H1 (cell line): ENCODE data around the gene WNT9A. TPM values are rescaled to one million over a fixed set of nuclear protein-coding genes. Genes with fewer than 3 reads are reported as not detected.

Source experiments
- CTCF ChIA-PET: fragments of 300-600 bp; sonication (Branson Sonifier 250); formaldehyde crosslinking; loops from one replicate; lab custom pipeline; 2021; ENCODE audit not compliant: partially characterized antibody; lab: Charles Lee
- POLR2A ChIA-PET: fragments of 300-600 bp; sonication (Branson Sonifier 250); formaldehyde crosslinking; loops from one replicate; lab custom pipeline; 2021; ENCODE audit warnings: inconsistent platforms; ENCODE audit not compliant: partially characterized antibody; lab: Charles Lee
- DNase-seq, 2 experiments: peaks; one replicate each; pipeline versions ENCODE4 v3.0.0 to v3.0.0-alpha.2; 2010 to 2022; ENCODE audit warnings: low spot score in 2 of 2, low read depth in 1 of 2, mixed read lengths in 1 of 2
- FAIRE-seq: peaks from 2 replicates; lab custom pipeline; 2011; peaks lifted over from hg19 to GRCh38; lab: Jason Lieb, UNC
- H2AFZ ChIP-seq: 2 replicates; pipeline ENCODE4 v1.8.1; 2012; ENCODE audit warnings: low read length, inconsistent platforms
- H2AK5ac ChIP-seq: 2 replicates; pipeline ENCODE4 v1.6.1; 2013; ENCODE audit warnings: low read depth, low read length
- H2BK120ac ChIP-seq: replicated peaks from 2 replicates; pipeline ENCODE3; 2013; ENCODE audit warnings: low read depth, low read length, inconsistent platforms
- H2BK12ac ChIP-seq: 2 replicates; pipeline ENCODE4 v1.6.1; 2013; ENCODE audit warnings: low read depth, low read length
- H2BK15ac ChIP-seq: 2 replicates; pipeline ENCODE4 v1.6.1; 2013; ENCODE audit warnings: low read length
- H2BK20ac ChIP-seq: 2 replicates; pipeline ENCODE4 v1.6.1; 2013; ENCODE audit warnings: low read length
- H2BK5ac ChIP-seq: 2 replicates; pipeline ENCODE4 v1.6.1; 2013; ENCODE audit warnings: low read depth, low read length
- H3K14ac ChIP-seq: 2 replicates; pipeline ENCODE4 v1.6.1; 2013; ENCODE audit warnings: inconsistent platforms; ENCODE audit not compliant: insufficient read length
- H3K18ac ChIP-seq: 2 replicates; pipeline ENCODE4 v1.6.1; 2013; ENCODE audit warnings: low read length; ENCODE audit errors: extremely low read depth
- H3K23ac ChIP-seq: 2 replicates; pipeline ENCODE4 v1.6.1; 2013; ENCODE audit warnings: inconsistent platforms; ENCODE audit not compliant: insufficient read length
- H3K23me2 ChIP-seq: 2 replicates; pipeline ENCODE4 v1.6.1; 2013; ENCODE audit warnings: low read depth, low read length
- H3K27ac ChIP-seq: 2 replicates; pipeline ENCODE4 v1.6.1; 2011; ENCODE audit warnings: low read depth, low read length, inconsistent platforms
- H3K27me3 ChIP-seq, 4 experiments: replicated peaks in 1 of 4; 1 replicate in 1 of 4; 2 replicates in 3 of 4; pipeline versions ENCODE4 v1.6.1 to v1.8.1; 2011 to 2013; ENCODE audit warnings: low read length in 3 of 4, mild to moderate bottlenecking in 3 of 4, inconsistent platforms in 2 of 4, mixed read lengths in 2 of 4, moderate library complexity in 1 of 4; ENCODE audit not compliant: control insufficient read depth in 3 of 4, insufficient read depth in 3 of 4; ENCODE audit errors: extremely low read depth in 1 of 4
- H3K36me3 ChIP-seq, 4 experiments: 2 replicates each; pipeline versions ENCODE4 v1.6.1 to v1.8.1; 2011 to 2013; ENCODE audit warnings: mild to moderate bottlenecking in 4 of 4, low read length in 3 of 4, moderate library complexity in 2 of 4, control low read depth in 1 of 4, inconsistent platforms in 1 of 4; ENCODE audit not compliant: insufficient read depth in 4 of 4, control insufficient read depth in 2 of 4
- H3K4ac ChIP-seq: replicated peaks from 2 replicates; pipeline ENCODE3; 2013; ENCODE audit warnings: low read length, low read depth, mixed read lengths, inconsistent platforms; ENCODE audit not compliant: insufficient read length
- H3K4me1 ChIP-seq, 4 experiments: replicated peaks in 1 of 4; 1 replicate in 1 of 4; 2 replicates in 3 of 4; pipeline versions ENCODE4 v1.6.1 to v1.8.1; 2011 to 2013; ENCODE audit warnings: low read length in 3 of 4, inconsistent platforms in 2 of 4, mixed read lengths in 1 of 4; ENCODE audit not compliant: insufficient read depth in 4 of 4, control insufficient read depth in 3 of 4
- H3K4me2 ChIP-seq, 2 experiments: 2 replicates each; pipeline versions ENCODE4 v1.6.1 to v1.8.1; 2011 to 2013; ENCODE audit warnings: low read depth in 2 of 2, low read length in 2 of 2, control low read depth in 1 of 2, inconsistent platforms in 1 of 2, mild to moderate bottlenecking in 1 of 2; ENCODE audit not compliant: insufficient read depth in 1 of 2
- H3K4me3 ChIP-seq, 4 experiments: fragments of 200-600, 300-600 bp in 1 of 4; sonication (generic), shearing (Covaris generic), sonication (Bioruptor Twin) in 1 of 4; 2 replicates each; pipeline versions ENCODE4 v1.5.1 to v1.8.1; 2011 to 2016; ENCODE audit warnings: low read length in 4 of 4, low read depth in 3 of 4, control low read depth in 2 of 4, inconsistent platforms in 2 of 4, mild to moderate bottlenecking in 2 of 4, mixed read lengths in 1 of 4, moderate library complexity in 1 of 4; ENCODE audit not compliant: insufficient read depth in 2 of 4; ENCODE audit errors: extremely low read depth in 1 of 4
- H3K56ac ChIP-seq: replicated peaks from 2 replicates; pipeline ENCODE3; 2013; ENCODE audit warnings: low read depth, mild to moderate bottlenecking, mixed read lengths, low read length, inconsistent platforms; ENCODE audit not compliant: insufficient read length
- H3K79me1 ChIP-seq: 2 replicates; pipeline ENCODE4 v1.6.1; 2013; ENCODE audit warnings: low read depth, low read length, control low read depth
- H3K79me2 ChIP-seq, 2 experiments: 2 replicates each; pipeline versions ENCODE4 v1.6.1 to v1.8.1; 2012 to 2013; ENCODE audit warnings: low read length in 2 of 2, mild to moderate bottlenecking in 2 of 2, inconsistent platforms in 1 of 2; ENCODE audit not compliant: insufficient read depth in 2 of 2, control insufficient read depth in 1 of 2
- H3K9ac ChIP-seq, 4 experiments: replicated peaks in 1 of 4; 1 replicate in 1 of 4; 2 replicates in 3 of 4; pipeline versions ENCODE4 v1.6.1 to v1.8.1; 2011 to 2013; ENCODE audit warnings: low read depth in 3 of 4, low read length in 3 of 4, control low read depth in 2 of 4, mild to moderate bottlenecking in 2 of 4, moderate library complexity in 2 of 4, inconsistent platforms in 1 of 4; ENCODE audit errors: extremely low read depth in 1 of 4
- H3K9me3 ChIP-seq, 2 experiments: 2 replicates each; pipeline versions ENCODE4 v1.6.1 to v1.8.1; 2012 to 2013; ENCODE audit warnings: mild to moderate bottlenecking in 2 of 2, moderate library complexity in 2 of 2, control low read depth in 1 of 2, inconsistent platforms in 1 of 2, low read depth in 1 of 2, low read length in 1 of 2, mixed read lengths in 1 of 2; ENCODE audit not compliant: insufficient read depth in 2 of 2
- H4K20me1 ChIP-seq, 2 experiments: replicated peaks in 1 of 2; 2 replicates each; pipeline versions ENCODE3 to v1.8.1; 2011 to 2013; ENCODE audit warnings: inconsistent platforms in 2 of 2, low read length in 2 of 2, mild to moderate bottlenecking in 1 of 2; ENCODE audit not compliant: insufficient read depth in 2 of 2, control insufficient read depth in 1 of 2
- H4K5ac ChIP-seq: 2 replicates; pipeline ENCODE4 v1.6.1; 2013; ENCODE audit warnings: low read length, low read depth, mixed read lengths, inconsistent platforms; ENCODE audit not compliant: insufficient read length
- H4K8ac ChIP-seq: 2 replicates; pipeline ENCODE4 v1.8.0; 2013; ENCODE audit warnings: mild to moderate bottlenecking, moderate library complexity, low read length, inconsistent platforms; ENCODE audit not compliant: insufficient read depth; ENCODE audit errors: extremely low read depth
- H4K91ac ChIP-seq: replicated peaks from 2 replicates; pipeline ENCODE3; 2013; ENCODE audit warnings: low read length, mixed read lengths, inconsistent platforms; ENCODE audit not compliant: insufficient read length
- CHD1 ChIP-seq: IDR thresholded peaks from 2 replicates; pipeline ENCODE4 v1.6.1; 2012; ENCODE audit warnings: low read depth, low read length, improper control_type of control experiment
- JUND ChIP-seq: IDR thresholded peaks from 2 replicates; pipeline ENCODE4 v1.6.1; 2011; ENCODE audit warnings: mild to moderate bottlenecking, improper control_type of control experiment, low read length
- WGBS, 2 experiments: shearing (Covaris generic) in 1 of 2; methylation state at CpG; one replicate each; pipeline versions ENCODE4 v1.1.6 to v1.1.7; 2013 to 2015; ENCODE audit warnings: low lambda C conversion rate in 2 of 2, mixed read lengths in 2 of 2, inconsistent platforms in 1 of 2, low coverage in 1 of 2, missing lambda C conversion rate in 1 of 2; ENCODE audit not compliant: insufficient replicate concordance in 2 of 2, insufficient coverage in 1 of 2, insufficient read length in 1 of 2; ENCODE audit errors: extremely low coverage in 1 of 2, missing lambda C conversion rate in 1 of 2; 5-methylcytosine and 5-hydroxymethylcytosine counted together
- polyA plus RNA-seq, 7 experiments: library from polyadenylated mRNA; depleted of rRNA in 3 of 7; stranded (reverse) in 5 of 7; unstranded in 2 of 7; fragments of >200 nt in 5 of 7; fragments of 200-250 nt in 2 of 7; gene quantifications; 1 replicate in 5 of 7; 2 replicates in 1 of 7; 4 replicates in 1 of 7; pipeline versions ENCODE4 v1.2.1 to v1.2.3, GENCODE V29; 2011 to 2013; ENCODE audit warnings: missing spikeins in 2 of 7, mixed read lengths in 2 of 7
- total RNA-seq: library from RNA; stranded (reverse); fragmentation: NEBNext Ultra II Directional; extraction: Animal tissue kit (Norgen Biotek cat#: 25700); gene quantifications from 2 replicates; pipeline ENCODE4 v1.2.1, GENCODE V29; 2021

Gene WNT9A
- total and polyA plus RNA-seq, 2 of the 8 experiments (the other 6 are each of a cell fraction or from before 2014, with no cell fraction given): 1.1 to 1.5 TPM

DNA sequence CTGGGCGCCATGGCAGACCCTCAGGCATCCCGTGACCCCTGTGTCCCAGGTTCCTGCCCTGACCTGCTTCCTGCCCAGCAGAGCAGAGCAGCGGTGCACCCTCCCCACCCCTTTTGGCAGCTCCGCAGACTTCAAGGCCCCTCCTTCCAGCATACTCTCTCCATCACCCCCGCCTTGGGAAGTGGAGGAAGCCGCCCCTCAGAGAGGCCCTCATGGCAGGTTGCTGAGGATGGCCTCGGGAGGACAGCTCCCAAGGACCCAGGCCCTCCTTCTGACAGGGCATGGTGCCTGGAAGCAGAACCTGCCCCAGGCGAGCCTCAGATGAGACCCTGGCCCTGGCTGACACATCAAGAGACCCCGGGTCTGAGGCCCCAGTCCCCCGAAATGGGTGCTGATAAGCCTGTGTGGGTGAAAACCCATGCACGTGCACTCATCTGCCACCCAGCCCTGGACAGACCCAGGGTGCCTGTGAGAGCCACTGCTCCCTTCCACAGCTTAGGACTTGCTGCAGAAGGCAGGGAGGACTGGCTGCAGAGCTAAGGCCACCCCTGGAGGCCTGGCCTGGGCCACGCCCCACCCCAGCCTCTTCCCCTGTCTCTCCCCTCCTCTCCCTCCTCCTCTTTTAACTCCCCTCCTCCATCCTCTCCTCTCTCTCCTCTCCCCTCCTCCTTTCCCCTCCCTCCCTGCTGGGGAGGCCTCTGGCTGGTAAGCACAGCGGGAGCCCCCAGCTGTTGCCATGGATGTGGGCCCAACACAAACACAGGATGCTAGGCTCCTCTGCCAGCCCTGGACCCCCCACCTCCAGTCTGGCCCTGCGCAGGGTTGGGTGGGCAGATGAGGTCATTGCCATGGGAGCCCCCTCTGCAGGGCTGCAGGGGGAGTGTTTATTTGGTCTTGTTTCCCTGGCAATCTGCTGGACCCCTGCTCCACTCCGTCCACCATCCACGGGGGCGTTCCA is 33.7 kb downstream of the WNT9A start:
- TF ChIP-seq JUND (peak; percentile 12; the same call in 1 of the 2 replicates), CHD1 (no peak)
- DNase-seq: no peak
- H3K4me1 ChIP-seq: peaks cover 8 to 35% (median 20%) of the 10 kb centered on the region in 4 experiments

More for the DNA sequence above, 33.7 kb downstream of the WNT9A start:
- Histone ChIP-seq H4K20me1 (no peaks in the 10 kb centered on the region), H3K18ac (peak overlapping the region; percentile 32; the same call in 1 of the 2 replicates), H2BK5ac (peak overlapping the region; percentile 52; the same call in 1 of the 2 replicates), H2BK120ac (no peak overlapping the region), H3K27me3 (no peaks in the 10 kb centered on the region; a peak in 1 of 7 replicates), H2BK15ac (peak overlapping the region; percentile 46; the same call in 1 of the 2 replicates), H3K4me2 (peak overlapping the region in 1 of 2 experiments; percentile 11; a peak in 1 of 4 replicates), H2AFZ (no peak overlapping the region), H3K36me3 (no peaks in the 10 kb centered on the region; a peak in 1 of 8 replicates), H3K9ac (no peak overlapping the region), H4K8ac (no peak overlapping the region; the same call in 1 of the 2 replicates), H3K79me2 (no peaks in the 10 kb centered on the region; a peak in 1 of 4 replicates), H4K91ac (no peak overlapping the region), H2BK12ac (0 out of 2 replicates have a peak overlapping the region, but pooled peaks have one; percentile 68), H3K56ac (no peak overlapping the region), H2AK5ac (no peak overlapping the region; the same call in 1 of the 2 replicates), H3K9me3 (no peaks in the 10 kb centered on the region), H3K4me3 (no peak overlapping the region), H2BK20ac (0 out of 2 replicates have a peak overlapping the region, but pooled peaks have one; percentile 72), H3K14ac (no peak overlapping the region), H4K5ac (no peak overlapping the region), H3K4ac (no peak overlapping the region), H3K27ac (no peak overlapping the region; the same call in 1 of the 2 replicates), H3K23ac (no peak overlapping the region), H3K23me2 (peaks cover 5% of the 10 kb centered on the region), H3K79me1 (no peaks in the 10 kb centered on the region; the same call in 1 of the 2 replicates)
- ChIA-PET POLR2A (interaction anchor here (1.0 to 1.3 kb wide), 2 partner anchors 9 to 15 kb away, joined by 3 read pairs; no protein-coding TSS in a partner anchor), CTCF (interaction anchor here (0.9 to 4.1 kb wide), 6 partner anchors 9 to 184 kb away, joined by 3 to 16 read pairs (median 7); no protein-coding TSS in a partner anchor)
- FAIRE-seq: no peak
- WGBS, 2 experiments: 89% methylated on average over 15 of the region's 17 CpGs; no CpG with 5 or more reads in 1 of the 2 experiments
